IPS-11a (cell line): ENCODE results near the gene NKD1.

Experiments used
- H3K4me3 ChIP-seq: one replicate; pipeline ENCODE4 v1.5.1; 2013; ENCODE audit warnings: low read depth, low read length, control low read depth

NKD1 gene

DNA sequence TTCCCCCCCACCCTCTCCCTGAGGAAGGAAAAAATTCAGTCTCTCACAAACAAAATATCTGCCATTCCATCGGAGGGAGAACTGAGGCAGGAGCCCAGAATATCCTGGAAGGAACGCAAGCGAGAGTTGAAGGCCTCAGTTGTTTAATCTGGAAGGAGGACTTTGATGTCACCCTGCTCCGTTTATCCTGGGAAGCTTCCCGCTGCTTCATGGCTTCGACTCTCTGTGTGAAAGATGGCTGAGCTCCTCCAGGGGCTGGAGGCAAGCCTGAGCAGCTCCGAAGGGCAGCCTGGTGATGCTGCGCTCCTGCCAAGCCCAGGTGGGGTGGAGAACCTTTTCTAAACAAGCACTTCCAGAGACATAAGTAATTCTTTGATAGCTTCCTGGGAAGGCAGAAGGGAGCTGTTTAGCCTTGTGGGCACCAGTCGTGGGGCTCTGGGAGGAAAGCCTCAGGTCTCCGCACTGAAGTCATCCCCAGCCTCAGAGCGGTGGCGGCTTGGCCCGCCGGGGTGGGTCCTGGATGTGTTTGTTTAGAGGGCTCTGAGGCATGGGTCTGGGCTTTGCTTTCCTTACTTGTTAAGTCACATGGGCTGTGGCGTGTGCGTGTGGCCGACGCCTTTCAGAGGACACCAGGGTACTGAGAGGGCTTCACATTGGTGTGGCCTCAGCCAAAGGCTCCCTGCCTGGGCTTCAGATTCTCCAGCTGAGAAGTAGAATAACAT is 7.9 kb downstream of the NKD1 start:
- no peak overlapping the region for H3K4me3 ChIP-seq

DNA sequence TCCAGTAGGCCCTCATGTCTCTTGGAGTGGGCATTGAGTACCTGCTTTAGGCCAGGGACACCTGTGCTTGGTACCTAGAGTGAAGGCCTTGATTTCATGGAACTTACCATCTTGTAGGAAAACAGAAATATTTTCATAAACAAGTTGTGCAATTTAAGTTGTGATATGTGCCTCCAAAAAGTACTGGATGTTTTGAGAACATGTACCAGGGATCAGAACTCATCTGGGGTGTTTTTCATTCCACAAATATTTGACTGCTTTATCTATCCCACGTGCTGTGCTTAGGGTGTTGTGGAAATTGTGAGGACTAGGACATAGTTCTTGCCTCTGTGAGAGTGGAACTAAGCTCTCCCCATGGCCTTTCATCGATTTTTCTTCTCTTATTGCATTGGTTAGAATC is 8.8 kb downstream of the NKD1 start:
- H3K4me3 ChIP-seq, result no peak overlapping the region

DNA sequence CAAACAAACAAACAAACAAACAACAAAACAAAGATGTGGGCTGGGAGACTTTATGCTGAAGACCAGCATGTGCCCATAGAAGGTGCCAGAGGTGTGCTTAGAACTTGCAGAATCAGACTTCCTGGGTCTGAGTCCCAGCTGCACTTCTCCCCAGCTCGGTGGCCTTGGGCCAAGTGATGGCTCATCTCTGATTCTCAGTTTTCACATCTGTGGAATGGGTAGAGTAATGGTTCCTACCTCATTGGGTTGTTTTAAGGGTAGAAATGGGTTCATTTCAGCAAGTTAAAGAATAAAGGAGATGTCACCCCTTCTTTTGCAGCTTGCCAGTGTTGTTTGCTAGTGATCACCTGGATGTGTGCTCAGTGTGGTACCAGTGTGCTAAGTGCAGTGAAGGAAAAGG is 10.7 kb downstream of the NKD1 start:
- H3K4me3 ChIP-seq, result no peak overlapping the region

- H3K4me3 ChIP-seq, result no peak overlapping the region
These were observed 11.1 kb downstream of the NKD1 start for GRCh38 chr16:50559342-50559741.

DNA sequence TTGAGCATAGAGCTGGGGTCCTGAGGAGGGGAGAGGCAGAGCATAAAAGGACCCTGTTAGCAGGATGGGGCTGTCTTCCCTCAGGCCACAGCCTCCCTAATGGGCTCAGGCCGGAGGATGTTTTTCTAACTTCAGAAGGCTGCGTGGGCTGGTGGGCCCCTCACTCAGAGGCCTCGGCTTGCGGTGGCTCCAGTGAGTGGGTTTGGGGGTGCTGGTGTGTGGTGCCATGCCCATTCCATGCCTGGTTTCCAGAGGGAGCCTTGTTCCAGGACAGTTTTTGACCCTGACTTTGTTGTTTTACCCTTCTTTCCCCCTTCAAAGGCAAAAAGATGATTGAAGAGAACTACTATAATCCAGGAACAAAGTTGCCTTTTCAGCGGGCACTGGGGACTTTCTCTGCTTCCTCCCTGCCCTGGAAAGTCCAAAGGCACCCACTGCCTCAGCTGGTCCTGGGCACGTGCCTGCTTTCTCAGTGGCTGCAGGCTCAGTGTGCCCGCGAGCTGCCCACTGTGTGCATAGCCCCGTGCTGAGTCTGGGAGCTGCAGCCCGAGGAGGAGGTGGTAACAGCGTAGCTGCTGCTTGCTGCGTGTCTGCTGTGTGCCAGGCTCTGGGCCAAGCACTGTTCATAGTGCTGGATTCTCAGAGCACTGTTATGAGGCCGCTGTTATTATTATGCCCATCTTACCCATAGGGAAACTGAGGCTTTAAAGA is 11.8 kb downstream of the NKD1 start:
- no peak overlapping the region for H3K4me3 ChIP-seq

DNA sequence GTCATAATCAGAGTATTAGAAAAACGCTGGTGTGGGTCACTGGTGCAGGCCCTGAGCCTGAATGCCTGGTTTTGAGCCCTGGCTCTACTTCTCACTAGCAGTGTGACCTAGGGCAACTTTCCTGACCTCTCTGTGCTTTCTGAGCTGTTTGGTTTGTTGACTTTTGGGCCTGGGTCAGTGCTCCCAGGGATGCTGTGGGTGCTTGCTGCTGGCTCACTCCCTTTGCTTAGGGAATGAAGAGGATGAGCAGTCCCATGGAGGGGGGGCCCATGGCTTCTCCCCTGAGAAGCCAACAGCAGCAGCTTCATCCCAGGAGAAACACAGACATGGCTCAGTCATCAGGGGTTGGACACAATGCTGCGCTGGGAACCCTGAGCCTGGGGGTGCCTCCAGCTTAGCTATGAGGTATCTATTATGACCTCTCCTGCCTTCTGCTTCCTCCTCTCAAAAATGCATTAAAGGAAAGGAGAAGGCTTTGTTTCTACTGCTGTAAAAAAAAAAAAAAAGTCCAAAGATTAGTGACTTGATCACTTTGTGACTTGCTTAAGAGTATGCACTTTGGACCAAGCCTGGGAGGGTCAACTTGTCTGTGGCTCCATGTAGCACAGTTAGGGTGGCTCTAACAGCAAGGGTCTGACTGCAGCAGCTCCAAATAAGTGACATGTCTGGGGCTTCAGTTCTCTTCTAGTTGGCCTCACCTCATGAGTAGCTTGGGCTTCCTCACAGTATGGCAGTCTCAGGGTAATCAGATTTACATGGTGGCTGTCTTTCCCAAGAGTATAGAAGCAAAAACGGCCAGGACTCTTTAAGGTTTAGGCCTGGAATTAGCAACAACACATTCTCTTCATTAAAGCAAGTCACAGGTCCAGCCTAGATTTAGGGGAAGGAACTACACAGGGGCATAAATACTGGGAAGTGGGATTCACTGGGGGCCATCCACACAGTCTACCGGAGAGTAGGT is 13.0 kb downstream of the NKD1 start:
- no peak overlapping the region for H3K4me3 ChIP-seq

DNA sequence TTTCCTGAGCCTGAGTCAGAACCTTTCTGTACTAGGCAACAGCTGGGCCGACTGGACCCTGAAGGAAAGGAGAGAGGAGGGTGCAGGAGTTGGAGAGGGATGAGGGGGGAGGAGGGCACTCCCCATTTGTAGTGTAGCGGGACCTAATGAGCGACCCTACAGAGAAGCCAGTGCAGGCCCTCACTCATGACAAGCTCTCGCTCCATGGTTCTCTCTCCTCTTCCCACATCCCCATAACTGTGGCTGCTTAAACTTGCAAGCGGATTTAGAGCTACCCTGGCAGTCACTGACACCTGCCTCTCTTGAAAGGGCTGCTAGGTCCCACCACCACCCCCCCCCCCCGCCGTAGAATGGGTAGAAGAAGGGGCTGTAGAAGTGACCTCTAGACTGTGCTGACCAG is 14.5 kb downstream of the NKD1 start:
- no peak overlapping the region for H3K4me3 ChIP-seq

DNA sequence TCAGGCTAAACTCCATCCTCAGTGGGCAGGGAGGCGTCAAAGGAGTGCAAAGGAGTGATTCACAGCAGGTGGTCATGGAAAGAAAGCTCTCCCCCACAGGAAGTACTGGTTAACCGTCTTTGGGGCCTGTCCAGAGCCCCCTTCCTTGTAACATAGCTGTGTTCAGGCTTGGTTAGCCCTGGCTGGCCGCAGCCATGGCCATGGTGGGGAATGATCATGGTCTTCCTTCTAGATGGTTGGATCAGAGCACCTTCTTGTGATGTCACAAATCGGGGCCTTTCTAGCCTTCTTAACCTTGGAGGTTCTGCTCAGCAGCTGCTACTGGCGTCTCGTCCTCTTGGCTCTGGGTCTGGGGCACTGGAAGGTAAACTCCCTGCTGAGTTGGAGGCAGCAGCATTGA is 15.8 kb downstream of the NKD1 start:
- H3K4me3 ChIP-seq, result no peak overlapping the region

DNA sequence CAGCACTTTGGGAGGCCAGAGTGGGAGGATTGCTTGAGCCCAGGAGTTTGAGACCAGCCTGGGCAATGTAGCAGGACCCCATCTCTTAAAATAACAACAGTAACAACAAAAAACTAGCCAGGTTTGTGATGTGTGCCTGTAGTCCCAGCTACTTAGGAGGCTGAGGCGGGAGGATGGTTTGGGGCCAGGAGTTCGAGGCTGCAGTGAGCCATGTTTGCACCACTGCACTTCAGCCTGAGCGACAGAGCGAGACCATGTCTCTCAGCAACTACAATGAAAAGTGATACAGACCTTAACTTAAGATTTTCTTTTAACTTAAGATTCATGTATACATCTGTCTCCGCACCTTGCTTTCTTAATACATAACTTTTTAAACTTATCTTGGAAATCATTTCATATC is 17.2 kb downstream of the NKD1 start:
- H3K4me3 ChIP-seq, result no peak overlapping the region

DNA sequence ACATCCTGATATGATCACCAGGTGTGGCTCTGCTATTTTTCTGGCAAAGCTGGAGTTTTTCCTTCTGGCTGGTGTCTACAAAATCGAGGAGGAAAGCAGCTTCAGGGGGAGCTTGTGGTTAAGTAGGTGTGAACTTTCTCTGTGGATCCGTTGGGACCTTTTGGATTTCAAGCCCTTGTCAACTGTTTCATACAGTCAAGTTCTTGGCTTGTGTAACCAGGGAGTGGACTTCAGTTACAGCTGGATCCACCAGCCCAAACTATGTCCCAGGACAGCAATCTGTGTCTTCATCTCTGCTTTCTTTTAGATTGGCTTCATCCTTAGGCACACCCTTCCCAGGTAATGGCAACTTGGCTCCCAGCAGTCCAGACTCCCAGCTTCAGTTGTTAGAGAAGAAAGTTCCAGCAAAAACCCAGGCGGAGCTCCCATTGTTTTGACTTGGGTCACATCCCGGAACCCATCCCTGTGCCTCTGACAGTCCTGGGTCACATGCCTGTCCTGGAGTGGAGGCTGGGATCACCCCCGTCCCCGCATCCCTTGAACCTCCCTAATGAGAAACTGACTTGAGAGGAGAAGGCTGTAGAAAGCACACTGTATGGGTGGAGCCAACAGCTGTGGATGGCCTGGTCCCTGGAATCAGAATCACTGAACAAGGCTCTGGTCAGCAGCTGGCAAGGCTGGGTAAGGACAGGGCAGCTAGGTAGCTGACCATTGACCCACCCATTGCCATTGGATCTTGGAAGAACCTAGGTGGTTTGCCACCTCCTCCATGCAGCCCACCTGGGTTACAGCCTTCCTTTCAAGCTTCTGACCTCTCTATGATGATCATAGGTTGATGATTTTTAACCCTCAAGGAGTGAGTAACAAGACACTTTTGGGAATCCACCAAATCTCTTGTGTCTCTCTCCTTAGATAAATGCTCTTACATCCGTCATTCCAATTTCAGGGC is 18.1 kb downstream of the NKD1 start:
- H3K4me3 ChIP-seq, result no peak overlapping the region

GRCh38 chr16:50567651-50568050 is 19.5 kb downstream of the NKD1 start:
- H3K4me3 ChIP-seq, result no peak overlapping the region

DNA sequence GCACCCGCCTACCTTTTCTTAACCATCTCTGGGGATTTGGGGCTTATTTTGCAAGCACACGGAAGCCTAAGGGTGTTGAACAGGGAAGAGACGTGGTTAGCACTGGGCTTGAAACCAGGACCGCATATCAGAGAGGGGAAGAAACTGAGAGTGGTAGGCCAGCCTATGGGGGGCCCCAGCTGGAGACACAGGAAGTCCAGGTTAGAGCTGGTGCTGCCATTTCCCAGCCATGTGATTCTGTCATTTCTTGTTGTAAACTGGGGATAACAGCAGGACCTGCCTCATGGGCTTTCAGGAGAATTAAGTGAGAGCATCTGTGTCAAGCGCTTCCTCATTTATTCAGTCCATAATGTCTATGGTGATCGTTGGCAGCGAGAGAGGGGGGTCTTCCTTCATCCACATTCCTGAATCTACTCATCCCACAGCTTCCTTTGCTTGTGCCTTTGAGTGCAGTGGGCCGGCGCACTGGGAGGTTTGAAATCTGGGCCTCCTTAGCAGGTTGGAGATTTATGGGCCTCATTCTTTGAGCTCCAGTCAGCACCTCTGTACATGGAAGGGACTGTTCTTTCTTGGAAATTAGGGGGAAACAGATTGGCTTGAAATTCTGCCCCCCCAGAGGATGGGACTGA is 20.1 kb downstream of the NKD1 start:
- H3K4me3 ChIP-seq, result no peak overlapping the region

DNA sequence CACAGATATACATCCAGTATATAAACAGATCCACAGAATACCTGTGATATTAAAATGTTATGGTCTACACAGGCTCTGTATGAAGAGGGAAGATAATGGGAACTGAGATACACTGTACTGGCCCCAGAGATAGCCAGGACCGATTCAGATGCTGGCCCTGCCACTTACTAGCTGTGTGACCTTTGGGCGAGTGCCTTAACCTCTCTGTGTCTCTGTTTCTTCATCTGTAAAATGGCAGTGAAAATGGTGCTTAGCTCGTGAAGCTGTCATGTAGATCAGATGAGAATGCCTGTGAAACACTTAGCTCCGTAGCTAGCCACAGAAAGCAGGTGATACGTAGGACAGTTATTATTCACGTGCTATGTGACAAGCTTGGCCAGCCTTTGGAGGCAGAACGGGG is 22.2 kb downstream of the NKD1 start:
- H3K4me3 ChIP-seq, result no peak overlapping the region

DNA sequence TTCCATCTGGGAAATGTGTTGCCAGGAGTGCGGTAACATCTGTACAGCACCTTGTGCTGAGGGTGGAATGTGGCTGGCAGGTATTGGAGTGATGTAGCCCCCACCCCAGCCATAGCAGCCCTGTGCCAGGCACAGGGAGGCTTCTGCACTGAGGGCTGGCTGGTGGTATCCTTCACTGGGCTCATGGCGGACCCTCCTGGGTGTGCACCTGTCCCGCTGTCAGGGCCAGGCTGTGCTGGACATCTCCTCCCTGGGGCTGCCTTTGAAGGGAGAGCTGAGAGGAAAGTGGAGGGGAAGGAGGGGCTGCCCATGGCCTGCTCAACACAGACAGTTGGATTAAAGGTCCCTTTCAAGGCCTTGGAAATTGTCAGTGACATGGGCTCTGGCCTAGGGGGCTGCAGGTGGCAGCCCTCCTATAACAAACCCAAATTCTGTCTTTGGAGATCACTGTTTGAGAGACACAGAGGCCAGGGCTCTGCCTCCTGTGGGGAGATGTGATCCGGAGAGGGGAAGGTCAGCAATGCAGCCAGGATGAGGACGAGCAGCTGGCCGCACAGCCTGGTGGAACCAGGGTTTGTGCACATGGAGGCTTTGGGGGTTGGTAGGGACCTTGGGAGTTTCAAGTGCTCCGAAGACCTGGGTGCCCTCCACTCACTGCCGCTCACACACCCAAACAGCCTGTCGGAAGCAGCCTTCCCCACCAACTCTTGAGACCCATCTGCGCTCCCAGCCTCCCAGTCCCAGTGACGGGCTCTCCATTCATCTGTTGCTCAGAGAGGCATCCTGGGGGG is 22.8 kb downstream of the NKD1 start:
- H3K4me3 ChIP-seq, result no peak overlapping the region

DNA sequence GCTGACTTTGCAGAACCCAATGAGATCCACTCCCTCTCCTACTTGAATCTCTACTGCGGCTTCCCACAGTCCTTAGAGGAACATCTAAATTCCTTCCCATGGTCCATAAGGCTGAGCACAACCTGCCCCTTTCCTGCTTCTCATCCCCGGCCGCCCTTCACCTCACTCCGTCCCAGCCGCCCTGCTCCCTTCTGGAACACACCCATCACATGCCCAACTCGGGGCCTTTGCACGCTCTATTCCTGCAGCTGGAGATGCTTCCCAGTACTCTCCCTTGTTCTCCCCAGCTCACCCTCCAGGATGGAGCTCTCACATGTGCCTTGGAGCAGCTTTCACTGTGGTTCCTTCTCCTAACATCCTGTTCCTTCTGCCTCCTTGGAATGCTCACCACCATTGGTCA is 23.6 kb downstream of the NKD1 start:
- no peak overlapping the region for H3K4me3 ChIP-seq

DNA sequence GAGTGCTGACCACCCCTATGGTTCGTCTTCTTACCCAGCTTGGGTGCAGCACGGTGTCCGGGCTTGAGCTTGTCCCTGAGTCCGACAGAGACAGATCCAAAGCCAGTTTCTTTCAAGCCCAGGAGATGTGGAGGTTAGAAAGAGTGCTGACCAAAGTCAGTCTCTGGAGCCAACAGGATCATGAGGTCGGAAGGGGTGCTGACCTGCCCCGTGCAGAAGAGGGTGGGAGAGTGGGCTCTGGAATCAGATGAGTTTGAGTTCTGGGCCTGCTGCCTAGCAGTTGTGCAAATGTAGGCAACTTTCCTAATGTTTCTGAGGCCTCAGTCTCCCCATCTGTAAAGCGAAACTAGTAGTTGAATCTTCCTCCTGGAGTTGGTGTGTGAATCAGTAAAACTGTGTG is 24.5 kb downstream of the NKD1 start:
- H3K4me3 ChIP-seq, result no peak overlapping the region

GRCh38 chr16:50573279-50573678 is 25.1 kb downstream of the NKD1 start:
- no peak overlapping the region for H3K4me3 ChIP-seq

- no peak overlapping the region for H3K4me3 ChIP-seq
These were observed 25.9 kb downstream of the NKD1 start for GRCh38 chr16:50573947-50574744.
